Endothelial cell of umbilical vein (primary cell): ENCODE data around the gene SELE. TPM values are rescaled to one million over a fixed set of nuclear protein-coding genes. Genes with fewer than 3 reads are reported as not detected.

Experiments
- BruUV-seq: library from RNA; stranded (reverse); fragments of 400-500 nt; replicated peaks from 2 replicates; lab custom pipeline; 2021; lab: Mats Ljungman, UMichigan
- CTCF ChIA-PET: fragments of 300-600, 350-600 bp; sonication (Branson Sonifier 250); formaldehyde crosslinking; loops from one replicate; lab custom pipeline; 2021; ENCODE audit warnings: antibody characterized with exemption, inconsistent platforms; lab: Charles Lee
- POLR2A ChIA-PET: fragments of 300-600, 350-600 bp; sonication (Branson Sonifier 250); formaldehyde crosslinking; loops from one replicate; lab custom pipeline; 2021; ENCODE audit warnings: antibody characterized with exemption, inconsistent platforms; lab: Charles Lee
- DNase-seq: peaks from one replicate; pipeline ENCODE4 v3.0.0-alpha.2; 2011; ENCODE audit warnings: low read depth, low spot score
- FAIRE-seq: peaks from 2 replicates; lab custom pipeline; 2011; peaks lifted over from hg19 to GRCh38; lab: Jason Lieb, UNC
- H2AFZ ChIP-seq: 2 replicates; pipeline ENCODE4 v1.6.0; 2012; ENCODE audit warnings: low read depth, low read length, control low read depth, inconsistent platforms
- H3K27ac ChIP-seq: 2 replicates; pipeline ENCODE4 v1.5.1; 2011; ENCODE audit warnings: low read depth, mild to moderate bottlenecking, control low read depth, low read length, moderate library complexity; ENCODE audit not compliant: insufficient read depth
- H3K27me3 ChIP-seq, 2 experiments: 2 replicates each; pipeline versions ENCODE4 v1.6.0 to v1.6.1; 2011; ENCODE audit warnings: low read length in 2 of 2, mixed read lengths in 1 of 2; ENCODE audit not compliant: control insufficient read depth in 2 of 2, insufficient read depth in 2 of 2
- H3K36me3 ChIP-seq, 2 experiments: 2 replicates in 1 of 2; 3 replicates in 1 of 2; pipeline ENCODE4 v1.5.1; 2011; ENCODE audit warnings: low read length in 2 of 2, mild to moderate bottlenecking in 1 of 2, moderate library complexity in 1 of 2; ENCODE audit not compliant: control insufficient read depth in 2 of 2, insufficient read depth in 2 of 2; ENCODE audit errors: extremely low read depth in 1 of 2
- H3K4me1 ChIP-seq: 3 replicates; pipeline ENCODE4 v1.5.1; 2011; ENCODE audit warnings: mild to moderate bottlenecking, low read length; ENCODE audit not compliant: control insufficient read depth, insufficient read depth; ENCODE audit errors: extremely low read depth
- H3K4me2 ChIP-seq: 2 replicates; pipeline ENCODE4 v1.6.1; 2011; ENCODE audit warnings: low read length, control low read depth, mixed read lengths; ENCODE audit not compliant: insufficient read depth
- H3K4me3 ChIP-seq, 3 experiments: fragments of 200-600 bp in 1 of 3; sonication (generic), shearing (Covaris generic) in 1 of 3; replicated peaks in 1 of 3; 2 replicates each; pipeline ENCODE4 v1.5.1; 2011 to 2016; ENCODE audit warnings: control low read depth in 3 of 3, low read length in 3 of 3, mild to moderate bottlenecking in 2 of 3, inconsistent platforms in 1 of 3, low read depth in 1 of 3, moderate library complexity in 1 of 3; ENCODE audit not compliant: insufficient read depth in 1 of 3
- H3K79me2 ChIP-seq: 2 replicates; pipeline ENCODE4 v1.6.0; 2012; ENCODE audit warnings: low read length, inconsistent platforms; ENCODE audit not compliant: control insufficient read depth, insufficient read depth
- H3K9ac ChIP-seq: replicated peaks from 2 replicates; pipeline ENCODE3; 2011; ENCODE audit warnings: low read length, control low read depth; ENCODE audit not compliant: insufficient read depth; ENCODE audit errors: extremely low read depth
- H3K9me1 ChIP-seq: replicated peaks from 3 replicates; pipeline ENCODE4 v1.6.0; 2011; ENCODE audit warnings: mild to moderate bottlenecking, low read length; ENCODE audit not compliant: control insufficient read depth, insufficient read depth; ENCODE audit errors: extremely low read depth
- H3K9me3 ChIP-seq: replicated peaks from 2 replicates; pipeline ENCODE4 v1.5.1; 2012; ENCODE audit warnings: low read length, inconsistent platforms; ENCODE audit not compliant: control insufficient read depth, insufficient read depth
- H4K20me1 ChIP-seq: replicated peaks from 2 replicates; pipeline ENCODE3; 2011; ENCODE audit warnings: mild to moderate bottlenecking, low read length; ENCODE audit not compliant: control insufficient read depth, insufficient read depth; ENCODE audit errors: extremely low read depth
- CTCF ChIP-seq, 2 donors: IDR thresholded peaks; 1 replicate in 1 of 2; 2 replicates in 1 of 2; pipeline ENCODE4 v1.5.1; 2011; ENCODE audit warnings: low read length in 2 of 2, mild to moderate bottlenecking in 2 of 2, moderate library complexity in 2 of 2, control low read depth in 1 of 2, inconsistent platforms in 1 of 2, low read depth in 1 of 2; ENCODE audit not compliant: insufficient read depth in 1 of 2; ENCODE audit errors: extremely low read depth in 1 of 2
- EZH2 ChIP-seq: IDR thresholded peaks from 2 replicates; pipeline ENCODE4 v1.6.1; 2012; ENCODE audit warnings: borderline replicate concordance, low read depth, mild to moderate bottlenecking, moderate library complexity, low read length, inconsistent platforms; ENCODE audit not compliant: severe bottlenecking
- FOS ChIP-seq: IDR thresholded peaks from 2 replicates; pipeline ENCODE4 v1.6.1; 2011; ENCODE audit warnings: mild to moderate bottlenecking, low read length, moderate library complexity, borderline replicate concordance; ENCODE audit not compliant: insufficient read depth
- JUN ChIP-seq: IDR thresholded peaks from 2 replicates; pipeline ENCODE4 v1.6.1; 2011; ENCODE audit warnings: borderline replicate concordance, low read depth; ENCODE audit not compliant: insufficient read length, insufficient read depth
- MAX ChIP-seq: IDR thresholded peaks from 2 replicates; pipeline ENCODE4 v1.6.1; 2011; ENCODE audit not compliant: insufficient read depth, insufficient read length
- MYC ChIP-seq: IDR thresholded peaks from one replicate; pipeline ENCODE4 v1.6.1; 2011; ENCODE audit warnings: mild to moderate bottlenecking, low read depth, low read length
- POLR2A ChIP-seq: IDR thresholded peaks from 2 replicates; pipeline ENCODE4 v1.6.1; 2012; ENCODE audit warnings: low read depth, mild to moderate bottlenecking, control low read depth, low read length
- dilution Hi-C: fragments of 300-500 bp; cut with MboI; formaldehyde crosslinking; loops from one replicate; pipeline ENCODE4 v1.15.0; 2019; ENCODE audit warnings: low sequenced_read_pairs; ENCODE audit not compliant: extremely low pct_ligation_motif_present
- intact Hi-C: fragments of 100-400 bp; cut with micrococcal nuclease; formaldehyde crosslinking; loops from one replicate; pipeline ENCODE4 v1.10.0; 2022
- polyA plus RNA-seq, 4 experiments: library from polyadenylated mRNA; depleted of rRNA in 3 of 4; stranded (reverse) in 3 of 4; unstranded in 1 of 4; fragments of >200 nt; gene quantifications; 2 replicates each; pipeline versions ENCODE4 v1.2.1 to v1.2.3, GENCODE V29; 2011 to 2012; ENCODE audit warnings: missing spikeins in 1 of 4
- total RNA-seq: library from RNA; stranded (reverse); gene quantifications from 2 replicates; pipeline ENCODE4 v1.2.3, GENCODE V29; 2021

The SELE gene
- total and polyA plus RNA-seq, 2 donors (not counting 3 experiments of a cell fraction or from before 2014, with no cell fraction given), result 1.5 to 4.7 TPM

- H3K4me2 ChIP-seq, result no peak overlapping the region
- dilution Hi-C loops (no loop called here), intact Hi-C loops (no loop called here)
- H3K9me3 ChIP-seq, result no peaks in the 10 kb centered on the region
- no peaks in the 10 kb centered on the region for H3K36me3 ChIP-seq
- no peaks in the 10 kb centered on the region for H3K4me1 ChIP-seq
- BruUV-seq, result no TSS peak
- no peaks in the 10 kb centered on the region for H3K9me1 ChIP-seq
- no peak overlapping the region for H3K4me3 ChIP-seq
- POLR2A ChIA-PET, result no interaction called here
- no peak for TF ChIP-seq FOS
- TF ChIP-seq MAX, result no peak
- TF ChIP-seq JUN, result no peak
- TF ChIP-seq MYC, result no peak
- TF ChIP-seq EZH2, result no peak
- H3K27ac ChIP-seq, result no peak overlapping the region
- no peaks in the 10 kb centered on the region for H4K20me1 ChIP-seq
- FAIRE-seq (no peak), DNase-seq (no peak)
- no peak overlapping the region for H2AFZ ChIP-seq
- no peak overlapping the region for H3K9ac ChIP-seq
- H3K79me2 ChIP-seq, result no peaks in the 10 kb centered on the region
- H3K27me3 ChIP-seq, result peaks cover under 1 to 11% of the 10 kb centered on the region in 2 experiments
- CTCF ChIA-PET, result interaction anchor here (3.3 kb wide), 1 partner anchor 12 kb away, joined by 17 read pairs; no protein-coding TSS in a partner anchor
Observed at GRCh38 chr1:169724168-169724567, 9.7 kb downstream of the SELE start.

GRCh38 chr1:169723763-169724162 is 10.1 kb downstream of the SELE start:
- Histone ChIP-seq H3K9me3 (no peaks in the 10 kb centered on the region), H3K36me3 (no peaks in the 10 kb centered on the region), H3K9me1 (no peaks in the 10 kb centered on the region), H3K4me2 (no peak overlapping the region), H2AFZ (no peak overlapping the region), H3K27me3 (peaks cover 0 to 11% of the 10 kb centered on the region in 2 experiments), H3K79me2 (no peaks in the 10 kb centered on the region), H3K27ac (no peak overlapping the region), H3K4me1 (no peaks in the 10 kb centered on the region), H3K4me3 (no peak overlapping the region), H3K9ac (no peak overlapping the region), H4K20me1 (no peaks in the 10 kb centered on the region)
- intact Hi-C loops, result no loop called here
- ChIA-PET CTCF (no interaction called here), POLR2A (no interaction called here)
- dilution Hi-C loops, result no loop called here
- BruUV-seq, result no TSS peak
- FAIRE-seq (no peak), DNase-seq (no peak)
- TF ChIP-seq POLR2A (no peak), MAX (no peak), CTCF (IDR thresholded peaks at IDR 0.05; ENCODE audit: extremely low read depth in 1 of 2, insufficient read depth in 1 of 2, low read depth in 1 of 2, low read length in 2 of 2) (no peak), EZH2 (no peak)
